ENCODE results near the gene ARX. TPM values are rescaled to one million over a fixed set of nuclear protein-coding genes. Genes with fewer than 3 reads are reported as not detected.
A peak's percentile ranks its signal among the peaks of the same experiment; 100 is the strongest.

Gene ARX
- total and polyA plus RNA-seq, 9 of the 15 experiments (the other 6 are each of a cell fraction or from before 2014, with no cell fraction given): 0.03 TPM; not detected in 8

DNA sequence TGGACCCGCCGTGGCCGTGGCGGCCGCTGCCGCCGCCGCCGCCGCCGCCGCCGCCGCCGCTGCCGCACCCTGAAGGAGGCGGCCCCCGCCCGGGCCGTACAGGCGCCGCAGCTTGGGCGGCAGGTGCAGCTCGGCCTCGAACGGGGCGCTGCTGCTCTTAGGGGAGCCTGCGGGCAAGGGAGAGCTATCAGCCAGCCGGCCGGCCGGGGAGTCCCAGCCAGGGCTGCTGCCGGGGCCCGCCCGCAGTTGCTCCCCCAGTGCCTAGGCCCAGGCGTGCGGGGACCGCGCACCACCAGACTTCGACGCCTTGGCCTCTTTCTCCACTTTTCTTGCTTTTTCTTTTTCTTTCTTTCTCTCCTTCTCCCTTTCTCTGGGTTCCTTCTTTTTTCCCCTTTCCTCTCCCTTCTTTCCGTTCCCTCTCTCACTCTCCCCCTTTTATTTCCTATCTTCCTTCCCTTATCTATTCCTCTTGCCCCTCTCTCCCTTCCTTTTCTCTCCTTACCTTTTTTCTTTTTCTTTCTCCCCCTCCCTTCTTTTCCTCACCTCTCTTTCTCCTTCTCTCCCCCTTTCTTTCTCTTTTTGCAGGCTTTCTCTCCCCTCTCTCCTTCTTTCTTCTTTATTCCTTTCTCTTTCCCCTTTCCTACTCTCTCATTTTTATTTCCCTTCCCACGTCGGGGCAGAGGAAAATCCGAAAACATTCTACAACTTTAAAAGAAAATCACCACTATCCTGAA is 2.0 kb downstream of the ARX start (continued):
- TF ChIP-seq, protein P1, sequence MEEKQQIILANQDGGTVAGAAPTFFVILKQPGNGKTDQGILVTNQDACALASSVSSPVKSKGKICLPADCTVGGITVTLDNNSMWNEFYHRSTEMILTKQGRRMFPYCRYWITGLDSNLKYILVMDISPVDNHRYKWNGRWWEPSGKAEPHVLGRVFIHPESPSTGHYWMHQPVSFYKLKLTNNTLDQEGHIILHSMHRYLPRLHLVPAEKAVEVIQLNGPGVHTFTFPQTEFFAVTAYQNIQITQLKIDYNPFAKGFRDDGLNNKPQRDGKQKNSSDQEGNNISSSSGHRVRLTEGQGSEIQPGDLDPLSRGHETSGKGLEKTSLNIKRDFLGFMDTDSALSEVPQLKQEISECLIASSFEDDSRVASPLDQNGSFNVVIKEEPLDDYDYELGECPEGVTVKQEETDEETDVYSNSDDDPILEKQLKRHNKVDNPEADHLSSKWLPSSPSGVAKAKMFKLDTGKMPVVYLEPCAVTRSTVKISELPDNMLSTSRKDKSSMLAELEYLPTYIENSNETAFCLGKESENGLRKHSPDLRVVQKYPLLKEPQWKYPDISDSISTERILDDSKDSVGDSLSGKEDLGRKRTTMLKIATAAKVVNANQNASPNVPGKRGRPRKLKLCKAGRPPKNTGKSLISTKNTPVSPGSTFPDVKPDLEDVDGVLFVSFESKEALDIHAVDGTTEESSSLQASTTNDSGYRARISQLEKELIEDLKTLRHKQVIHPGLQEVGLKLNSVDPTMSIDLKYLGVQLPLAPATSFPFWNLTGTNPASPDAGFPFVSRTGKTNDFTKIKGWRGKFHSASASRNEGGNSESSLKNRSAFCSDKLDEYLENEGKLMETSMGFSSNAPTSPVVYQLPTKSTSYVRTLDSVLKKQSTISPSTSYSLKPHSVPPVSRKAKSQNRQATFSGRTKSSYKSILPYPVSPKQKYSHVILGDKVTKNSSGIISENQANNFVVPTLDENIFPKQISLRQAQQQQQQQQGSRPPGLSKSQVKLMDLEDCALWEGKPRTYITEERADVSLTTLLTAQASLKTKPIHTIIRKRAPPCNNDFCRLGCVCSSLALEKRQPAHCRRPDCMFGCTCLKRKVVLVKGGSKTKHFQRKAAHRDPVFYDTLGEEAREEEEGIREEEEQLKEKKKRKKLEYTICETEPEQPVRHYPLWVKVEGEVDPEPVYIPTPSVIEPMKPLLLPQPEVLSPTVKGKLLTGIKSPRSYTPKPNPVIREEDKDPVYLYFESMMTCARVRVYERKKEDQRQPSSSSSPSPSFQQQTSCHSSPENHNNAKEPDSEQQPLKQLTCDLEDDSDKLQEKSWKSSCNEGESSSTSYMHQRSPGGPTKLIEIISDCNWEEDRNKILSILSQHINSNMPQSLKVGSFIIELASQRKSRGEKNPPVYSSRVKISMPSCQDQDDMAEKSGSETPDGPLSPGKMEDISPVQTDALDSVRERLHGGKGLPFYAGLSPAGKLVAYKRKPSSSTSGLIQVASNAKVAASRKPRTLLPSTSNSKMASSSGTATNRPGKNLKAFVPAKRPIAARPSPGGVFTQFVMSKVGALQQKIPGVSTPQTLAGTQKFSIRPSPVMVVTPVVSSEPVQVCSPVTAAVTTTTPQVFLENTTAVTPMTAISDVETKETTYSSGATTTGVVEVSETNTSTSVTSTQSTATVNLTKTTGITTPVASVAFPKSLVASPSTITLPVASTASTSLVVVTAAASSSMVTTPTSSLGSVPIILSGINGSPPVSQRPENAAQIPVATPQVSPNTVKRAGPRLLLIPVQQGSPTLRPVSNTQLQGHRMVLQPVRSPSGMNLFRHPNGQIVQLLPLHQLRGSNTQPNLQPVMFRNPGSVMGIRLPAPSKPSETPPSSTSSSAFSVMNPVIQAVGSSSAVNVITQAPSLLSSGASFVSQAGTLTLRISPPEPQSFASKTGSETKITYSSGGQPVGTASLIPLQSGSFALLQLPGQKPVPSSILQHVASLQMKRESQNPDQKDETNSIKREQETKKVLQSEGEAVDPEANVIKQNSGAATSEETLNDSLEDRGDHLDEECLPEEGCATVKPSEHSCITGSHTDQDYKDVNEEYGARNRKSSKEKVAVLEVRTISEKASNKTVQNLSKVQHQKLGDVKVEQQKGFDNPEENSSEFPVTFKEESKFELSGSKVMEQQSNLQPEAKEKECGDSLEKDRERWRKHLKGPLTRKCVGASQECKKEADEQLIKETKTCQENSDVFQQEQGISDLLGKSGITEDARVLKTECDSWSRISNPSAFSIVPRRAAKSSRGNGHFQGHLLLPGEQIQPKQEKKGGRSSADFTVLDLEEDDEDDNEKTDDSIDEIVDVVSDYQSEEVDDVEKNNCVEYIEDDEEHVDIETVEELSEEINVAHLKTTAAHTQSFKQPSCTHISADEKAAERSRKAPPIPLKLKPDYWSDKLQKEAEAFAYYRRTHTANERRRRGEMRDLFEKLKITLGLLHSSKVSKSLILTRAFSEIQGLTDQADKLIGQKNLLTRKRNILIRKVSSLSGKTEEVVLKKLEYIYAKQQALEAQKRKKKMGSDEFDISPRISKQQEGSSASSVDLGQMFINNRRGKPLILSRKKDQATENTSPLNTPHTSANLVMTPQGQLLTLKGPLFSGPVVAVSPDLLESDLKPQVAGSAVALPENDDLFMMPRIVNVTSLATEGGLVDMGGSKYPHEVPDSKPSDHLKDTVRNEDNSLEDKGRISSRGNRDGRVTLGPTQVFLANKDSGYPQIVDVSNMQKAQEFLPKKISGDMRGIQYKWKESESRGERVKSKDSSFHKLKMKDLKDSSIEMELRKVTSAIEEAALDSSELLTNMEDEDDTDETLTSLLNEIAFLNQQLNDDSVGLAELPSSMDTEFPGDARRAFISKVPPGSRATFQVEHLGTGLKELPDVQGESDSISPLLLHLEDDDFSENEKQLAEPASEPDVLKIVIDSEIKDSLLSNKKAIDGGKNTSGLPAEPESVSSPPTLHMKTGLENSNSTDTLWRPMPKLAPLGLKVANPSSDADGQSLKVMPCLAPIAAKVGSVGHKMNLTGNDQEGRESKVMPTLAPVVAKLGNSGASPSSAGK (IDR thresholded peaks at IDR 0.05): 0 out of 2 replicates have a peak, but pooled peaks have one; percentile 23
- TF ChIP-seq SRF (CRISPR knock-in tag; IDR thresholded peaks at IDR 0.05): no peak
- no peak for TF ChIP-seq YBX1 (IDR thresholded peaks at IDR 0.05)
- TF ChIP-seq, protein P2, sequence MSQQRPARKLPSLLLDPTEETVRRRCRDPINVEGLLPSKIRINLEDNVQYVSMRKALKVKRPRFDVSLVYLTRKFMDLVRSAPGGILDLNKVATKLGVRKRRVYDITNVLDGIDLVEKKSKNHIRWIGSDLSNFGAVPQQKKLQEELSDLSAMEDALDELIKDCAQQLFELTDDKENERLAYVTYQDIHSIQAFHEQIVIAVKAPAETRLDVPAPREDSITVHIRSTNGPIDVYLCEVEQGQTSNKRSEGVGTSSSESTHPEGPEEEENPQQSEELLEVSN (IDR thresholded peaks at IDR 0.05; ENCODE audit: borderline replicate concordance in 1 of 2, extremely low read depth in 1 of 2, insufficient read depth in 1 of 2, insufficient read length in 1 of 2, low read depth in 1 of 2, low read length in 1 of 2, poor library complexity in 1 of 2, severe bottlenecking in 1 of 2): peak in 1 of 2 experiments; percentile 38
- TF ChIP-seq, protein P3, sequence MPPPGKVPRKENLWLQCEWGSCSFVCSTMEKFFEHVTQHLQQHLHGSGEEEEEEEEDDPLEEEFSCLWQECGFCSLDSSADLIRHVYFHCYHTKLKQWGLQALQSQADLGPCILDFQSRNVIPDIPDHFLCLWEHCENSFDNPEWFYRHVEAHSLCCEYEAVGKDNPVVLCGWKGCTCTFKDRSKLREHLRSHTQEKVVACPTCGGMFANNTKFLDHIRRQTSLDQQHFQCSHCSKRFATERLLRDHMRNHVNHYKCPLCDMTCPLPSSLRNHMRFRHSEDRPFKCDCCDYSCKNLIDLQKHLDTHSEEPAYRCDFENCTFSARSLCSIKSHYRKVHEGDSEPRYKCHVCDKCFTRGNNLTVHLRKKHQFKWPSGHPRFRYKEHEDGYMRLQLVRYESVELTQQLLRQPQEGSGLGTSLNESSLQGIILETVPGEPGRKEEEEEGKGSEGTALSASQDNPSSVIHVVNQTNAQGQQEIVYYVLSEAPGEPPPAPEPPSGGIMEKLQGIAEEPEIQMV (tag; conservative IDR thresholded peaks at IDR 0.05; ENCODE audit: low read depth): 0 out of 2 replicates have a peak, but pooled peaks have one; percentile 21
- peak; percentile 35; the same call in 1 of the 2 replicates for TF ChIP-seq L3MBTL2 (IDR thresholded peaks at IDR 0.05)
- TF ChIP-seq, protein P4, sequence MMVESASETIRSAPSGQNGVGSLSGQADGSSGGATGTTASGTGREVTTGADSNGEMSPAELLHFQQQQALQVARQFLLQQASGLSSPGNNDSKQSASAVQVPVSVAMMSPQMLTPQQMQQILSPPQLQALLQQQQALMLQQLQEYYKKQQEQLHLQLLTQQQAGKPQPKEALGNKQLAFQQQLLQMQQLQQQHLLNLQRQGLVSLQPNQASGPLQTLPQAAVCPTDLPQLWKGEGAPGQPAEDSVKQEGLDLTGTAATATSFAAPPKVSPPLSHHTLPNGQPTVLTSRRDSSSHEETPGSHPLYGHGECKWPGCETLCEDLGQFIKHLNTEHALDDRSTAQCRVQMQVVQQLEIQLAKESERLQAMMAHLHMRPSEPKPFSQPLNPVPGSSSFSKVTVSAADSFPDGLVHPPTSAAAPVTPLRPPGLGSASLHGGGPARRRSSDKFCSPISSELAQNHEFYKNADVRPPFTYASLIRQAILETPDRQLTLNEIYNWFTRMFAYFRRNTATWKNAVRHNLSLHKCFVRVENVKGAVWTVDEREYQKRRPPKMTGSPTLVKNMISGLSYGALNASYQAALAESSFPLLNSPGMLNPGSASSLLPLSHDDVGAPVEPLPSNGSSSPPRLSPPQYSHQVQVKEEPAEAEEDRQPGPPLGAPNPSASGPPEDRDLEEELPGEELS (CRISPR knock-in tag; IDR thresholded peaks at IDR 0.05; ENCODE audit: borderline replicate concordance): no peak
- TF ChIP-seq HNRNPK (IDR thresholded peaks at IDR 0.05; ENCODE audit: low read depth, low read length, poor library complexity, severe bottlenecking): no peak
